CD4-positive, alpha-beta T cell treated with Interferon gamma for 1 hour (primary cell): ENCODE results near the gene BACH2.

ENCODE experiments used
- DNase-seq: peaks from one replicate; pipeline ENCODE4 v3.0.0-alpha.2; 2020

Gene BACH2

DNA sequence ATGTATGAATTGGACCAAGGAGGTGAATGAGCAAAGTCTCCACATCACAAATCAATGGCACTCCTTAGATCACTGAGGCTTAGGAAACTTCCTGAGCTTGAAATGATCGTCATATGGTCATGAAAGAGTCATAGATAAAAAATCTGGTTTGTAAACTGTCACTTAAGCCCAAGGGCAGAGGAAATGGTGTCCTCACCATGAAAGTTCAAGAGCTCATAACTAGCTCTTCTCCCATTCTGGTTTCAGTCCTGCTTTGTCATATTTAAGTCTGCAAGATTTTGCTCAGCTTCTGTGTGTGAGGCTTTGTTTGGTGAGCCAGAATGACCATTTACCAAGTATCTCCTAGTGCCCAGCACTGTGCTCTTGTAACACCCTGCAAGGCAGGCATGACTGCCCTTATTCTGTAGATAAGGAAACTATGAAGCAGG is 341.9 kb downstream of the BACH2 start:
- DNase-seq, result no peak

- DNase-seq, result peak; percentile 61
These were observed 344.0 kb downstream of the BACH2 start for GRCh38 chr6:89952686-89953085.

GRCh38 chr6:89952105-89952671 is 344.5 kb downstream of the BACH2 start:
- no peak for DNase-seq

DNA sequence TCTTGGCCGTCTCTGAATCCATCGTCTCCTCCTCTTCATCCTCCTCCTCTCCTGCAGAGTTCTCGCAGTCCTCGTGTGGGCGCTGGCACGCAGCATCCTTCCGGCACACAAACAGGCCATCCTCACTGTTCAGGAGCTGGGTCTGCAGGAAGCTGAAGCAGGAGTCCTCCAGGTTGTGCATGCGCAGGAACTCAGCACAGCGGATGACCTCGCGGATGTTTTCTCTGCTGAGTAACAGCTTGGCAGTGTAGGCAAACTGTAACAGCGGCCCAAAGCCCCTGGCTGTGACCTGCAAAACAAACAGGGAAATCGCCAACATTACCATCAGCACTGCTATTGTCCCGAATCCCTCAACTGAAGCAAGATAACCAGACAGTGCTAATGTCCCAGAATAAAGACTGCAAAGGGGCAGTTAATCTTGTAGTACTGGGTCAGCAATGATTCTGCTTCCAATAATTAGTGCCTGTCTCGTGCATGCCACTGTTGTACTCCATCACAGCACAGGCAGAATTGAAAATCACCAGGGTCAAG is 345.0 kb downstream of the BACH2 start:
- DNase-seq, result no peak

DNA sequence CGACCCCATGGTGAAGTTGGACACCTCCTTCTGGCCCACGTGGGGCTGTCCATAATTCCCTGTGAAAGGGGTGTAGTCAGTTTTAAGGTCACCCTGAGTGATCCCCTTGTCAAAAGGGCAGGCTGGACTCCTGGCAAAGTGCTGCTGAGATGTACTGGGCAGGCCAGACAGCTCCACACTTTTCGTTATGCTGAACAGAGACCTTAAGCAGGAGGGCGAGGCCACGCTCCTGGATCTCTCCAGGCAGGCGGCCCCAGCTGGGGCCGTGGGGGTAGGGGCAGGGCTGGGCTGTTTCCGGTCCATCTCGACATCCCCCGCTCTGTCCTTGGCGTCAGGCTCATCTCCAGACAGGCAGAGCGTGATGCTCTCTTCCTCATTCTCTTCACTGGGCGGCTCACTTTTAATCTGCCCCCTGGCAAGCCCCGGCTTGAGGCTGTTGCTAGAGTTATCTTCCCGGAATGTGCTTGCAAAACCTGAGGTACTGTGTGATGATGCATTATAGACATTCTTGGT is 345.7 kb downstream of the BACH2 start:
- DNase-seq, result no peak

DNA sequence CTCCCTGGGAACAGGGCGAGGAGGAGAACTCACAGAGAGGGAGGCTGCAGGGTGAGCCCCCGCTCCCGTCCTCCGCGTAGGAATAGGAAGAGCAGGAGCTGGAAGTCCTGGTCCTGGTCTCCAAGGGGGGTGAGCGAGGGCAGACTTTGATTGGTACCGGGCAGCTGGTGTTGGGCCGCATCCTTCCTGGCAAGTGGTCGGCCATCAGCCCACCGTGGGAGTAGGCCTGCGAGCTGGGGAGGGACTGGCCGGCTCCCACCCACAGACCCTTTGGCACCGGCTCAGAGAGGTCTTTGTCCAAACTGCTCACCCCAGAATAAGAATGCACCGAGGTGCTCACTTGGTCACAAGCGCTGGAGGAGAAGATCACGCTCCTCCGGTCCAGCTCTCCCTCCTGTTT is 346.2 kb downstream of the BACH2 start:
- DNase-seq, result no peak

- DNase-seq, result no peak
These were observed 347.8 kb downstream of the BACH2 start for GRCh38 chr6:89948876-89949275.

DNA sequence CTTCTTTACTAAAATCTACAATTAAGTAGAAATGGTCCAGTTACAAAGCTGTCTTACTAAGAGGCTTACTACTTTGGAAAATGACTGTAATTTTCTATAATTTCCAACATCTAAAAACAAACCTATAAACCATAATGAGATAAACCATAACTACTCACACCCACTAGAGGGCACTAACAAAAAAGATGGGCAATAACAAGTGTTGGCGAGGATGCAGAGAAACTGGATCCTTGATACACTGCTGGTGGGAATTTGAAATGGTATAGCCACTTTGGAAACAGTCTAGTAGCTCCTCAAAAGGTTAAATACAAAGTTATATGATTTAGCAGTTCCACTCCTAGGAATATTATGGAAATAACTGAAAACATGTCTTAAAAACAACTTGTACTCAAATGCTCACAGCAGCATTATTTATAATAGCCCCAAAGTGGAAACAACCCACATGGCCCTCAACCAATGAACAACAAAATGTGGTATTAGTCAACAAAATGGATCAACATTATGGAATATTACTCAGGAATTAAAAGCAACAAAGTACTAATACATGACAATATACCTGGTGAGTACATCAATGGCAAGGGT is 351.7 kb downstream of the BACH2 start:
- DNase-seq, result no peak

DNA sequence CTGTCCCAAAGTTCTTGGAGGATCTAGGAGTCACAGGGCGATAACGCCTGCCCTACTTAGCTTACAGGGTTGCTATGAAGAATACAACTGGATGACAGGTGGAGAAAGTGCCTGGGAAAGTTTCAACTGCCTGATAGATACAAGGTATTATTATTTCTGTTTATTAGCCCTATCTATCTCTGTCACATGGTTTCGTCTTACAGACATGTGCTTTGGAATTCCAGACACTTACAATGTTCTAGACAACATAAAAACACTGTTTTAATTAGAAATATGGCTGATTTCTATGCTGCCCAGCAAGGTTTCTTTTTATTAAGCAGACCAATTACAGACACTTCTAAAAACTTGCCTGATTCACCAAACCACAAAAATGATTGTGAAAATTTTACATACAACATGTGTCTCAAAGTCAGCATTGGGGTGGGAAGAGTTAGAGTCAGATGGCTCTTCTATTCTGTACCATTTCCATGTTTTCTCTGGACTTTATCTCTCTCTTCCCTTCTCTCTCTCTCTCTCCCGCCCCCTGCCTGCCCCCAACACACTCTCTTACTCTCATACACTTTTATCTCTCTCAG is 352.4 kb downstream of the BACH2 start:
- DNase-seq, result no peak

DNA sequence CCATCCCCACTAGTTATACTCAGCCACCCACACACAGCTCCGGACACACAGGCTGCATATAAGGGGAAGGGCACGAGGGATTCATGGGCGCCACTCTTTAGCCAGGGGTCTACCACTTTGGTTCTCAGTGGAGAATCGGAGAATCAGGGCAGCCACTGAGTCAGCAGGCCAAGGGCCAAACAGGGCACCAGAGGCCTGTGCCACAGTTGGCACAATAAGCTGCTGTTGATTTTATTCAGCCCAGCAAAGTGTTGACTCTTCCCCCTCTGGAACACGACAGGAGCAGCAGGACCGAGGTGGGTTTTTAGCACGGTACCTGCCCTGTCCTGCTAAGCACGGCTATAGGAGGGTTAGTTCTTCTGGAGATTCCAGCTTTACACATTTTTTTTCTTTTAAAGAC is 354.0 kb downstream of the BACH2 start:
- DNase-seq, result no peak

- no peak for DNase-seq
These were observed 354.7 kb downstream of the BACH2 start for GRCh38 chr6:89941763-89942497.

DNA sequence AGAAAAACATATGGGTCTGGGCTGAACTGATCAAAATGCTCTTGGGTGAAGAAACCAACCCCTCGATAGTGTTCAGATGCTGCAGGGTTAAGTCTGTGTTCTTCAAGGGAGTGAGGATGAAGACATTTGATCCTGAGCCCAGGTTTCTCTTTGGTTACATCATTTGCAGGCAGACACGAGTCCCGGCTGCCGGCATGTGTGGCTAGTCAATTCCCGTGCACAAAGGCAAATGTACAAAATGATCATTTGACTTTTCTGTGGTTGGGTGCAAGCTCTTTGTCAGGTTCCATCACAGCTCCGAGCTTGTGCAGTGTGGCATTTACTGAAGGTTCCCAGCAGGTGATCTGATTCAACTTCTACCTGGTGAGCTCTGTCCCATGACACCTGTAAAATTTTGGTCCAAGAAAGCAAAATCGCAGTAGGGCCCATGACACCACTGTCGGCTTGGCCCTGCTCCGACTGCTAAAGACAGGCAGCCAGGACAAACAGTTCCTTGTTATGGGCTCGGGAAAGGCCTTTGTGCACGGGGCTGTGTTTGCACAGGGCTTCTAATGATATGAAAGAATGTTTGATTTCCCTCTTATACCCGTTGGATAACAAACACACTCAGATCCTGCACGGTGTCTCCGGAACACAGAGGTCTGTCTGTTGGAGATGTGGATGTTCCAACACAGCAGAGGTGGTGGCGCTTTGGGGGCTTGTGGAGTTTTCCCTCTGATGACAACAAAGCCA is 355.4 kb downstream of the BACH2 start:
- no peak for DNase-seq

GRCh38 chr6:89940225-89941027 is 356.2 kb downstream of the BACH2 start:
- peak; percentile 63 for DNase-seq

- no peak for DNase-seq
These were observed 357.5 kb downstream of the BACH2 start for GRCh38 chr6:89939144-89939543.

DNA sequence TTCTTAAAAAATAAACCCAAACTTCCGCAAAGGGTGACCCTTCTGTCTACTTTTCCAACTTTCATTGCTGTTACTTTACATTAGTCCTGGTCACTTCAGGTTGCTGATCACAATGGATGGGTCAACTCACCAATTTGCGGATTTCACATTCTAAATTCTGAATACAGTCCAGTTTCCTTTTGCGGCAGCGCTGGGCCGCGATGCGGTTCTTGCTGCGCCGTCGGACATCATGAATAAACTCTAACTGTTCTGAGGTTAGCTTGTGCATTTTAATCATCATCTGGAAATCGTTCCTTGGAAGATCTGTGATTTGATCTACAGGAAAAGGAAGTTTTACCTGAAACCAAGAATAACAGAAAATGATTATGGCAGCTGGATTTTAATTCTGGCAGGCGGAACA is 358.6 kb downstream of the BACH2 start:
- DNase-seq, result no peak

DNA sequence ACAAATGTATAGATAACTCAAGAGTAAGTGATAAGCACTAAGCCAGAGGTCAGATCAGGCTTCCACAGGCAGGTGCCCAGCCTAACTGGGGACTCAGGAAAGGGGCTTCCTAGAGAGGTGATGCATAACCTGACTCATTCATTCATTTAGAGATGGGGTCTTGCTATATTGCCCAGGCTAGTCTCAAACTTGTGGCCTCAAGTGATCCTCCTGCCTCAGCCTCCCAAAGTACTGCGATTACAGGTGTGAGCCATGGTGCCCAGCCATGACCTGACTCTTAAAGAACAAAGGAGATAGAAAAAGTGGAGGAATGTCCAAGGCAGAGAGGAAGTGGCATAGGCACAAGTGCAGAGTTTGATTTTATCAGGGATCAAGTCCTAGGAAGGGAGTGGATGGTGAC is 360.5 kb downstream of the BACH2 start:
- DNase-seq, result no peak

GRCh38 chr6:89934685-89935366 is 361.8 kb downstream of the BACH2 start:
- DNase-seq, result no peak

DNA sequence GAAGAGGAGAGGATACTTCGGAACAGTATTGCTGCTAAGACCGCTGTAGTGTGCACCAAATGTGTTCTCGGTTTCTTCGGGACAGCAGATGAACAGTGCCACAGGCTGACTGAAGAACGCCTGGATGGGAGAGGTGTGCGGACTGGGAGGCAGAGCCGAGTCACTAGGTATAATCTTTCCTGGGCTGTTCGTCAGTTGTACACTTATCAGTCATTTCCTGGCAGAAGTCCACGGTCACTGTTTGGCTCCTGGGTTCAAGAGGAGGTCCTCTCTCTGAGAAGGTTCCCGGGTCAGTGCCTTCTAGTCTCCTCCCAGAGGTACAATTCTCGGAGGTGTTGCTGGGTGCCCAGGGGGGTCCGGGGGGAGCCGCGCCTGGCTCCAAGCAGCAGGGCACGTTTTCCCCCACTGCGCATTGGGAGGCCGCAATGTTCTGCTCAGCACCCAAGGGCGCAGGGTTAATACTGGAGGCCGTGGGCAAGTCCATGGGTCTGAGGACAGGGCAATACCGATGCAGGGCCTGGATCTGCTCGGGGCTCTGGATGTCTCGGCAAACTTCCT is 364.3 kb downstream of the BACH2 start:
- DNase-seq, result no peak

- no peak for DNase-seq
These were observed 365.9 kb downstream of the BACH2 start for GRCh38 chr6:89930789-89931188.

GRCh38 chr6:89928604-89929003 is 368.0 kb downstream of the BACH2 start:
- no peak for DNase-seq
